Osteocyte (in vitro differentiated cells): ENCODE data around the gene CTBP2. TPM values are rescaled to one million over a fixed set of nuclear protein-coding genes. Genes with fewer than 3 reads are reported as not detected.

ENCODE experiments used
- DNase-seq: peaks from one replicate; pipeline ENCODE4 v3.0.0; 2021; ENCODE audit warnings: mixed read lengths; ENCODE audit not compliant: unreplicated experiment; ENCODE audit errors: extremely low spot score
- H3K27ac Mint-ChIP-seq: one replicate; pipeline ENCODE4 v1.8.0; 2021; ENCODE audit warnings: mild to moderate bottlenecking, mixed read lengths; ENCODE audit not compliant: unreplicated experiment
- H3K27me3 Mint-ChIP-seq: one replicate; pipeline ENCODE4 v1.8.0; 2021; ENCODE audit warnings: mixed read lengths; ENCODE audit not compliant: unreplicated experiment
- H3K36me3 Mint-ChIP-seq: one replicate; pipeline ENCODE4 v1.8.0; 2021; ENCODE audit warnings: mixed read lengths; ENCODE audit not compliant: unreplicated experiment
- H3K4me1 Mint-ChIP-seq: one replicate; pipeline ENCODE4 v1.8.0; 2021; ENCODE audit warnings: mixed read lengths; ENCODE audit not compliant: unreplicated experiment
- H3K4me3 Mint-ChIP-seq: one replicate; pipeline ENCODE4 v1.8.0; 2021; ENCODE audit warnings: mild to moderate bottlenecking, moderate library complexity, mixed read lengths; ENCODE audit not compliant: unreplicated experiment
- H3K9me3 Mint-ChIP-seq: one replicate; pipeline ENCODE4 v1.8.0; 2021; ENCODE audit warnings: mixed read lengths; ENCODE audit not compliant: unreplicated experiment
- total RNA-seq: library from RNA; stranded (reverse); gene quantifications from 2 replicates; pipeline ENCODE4 v1.2.1, GENCODE V29; 2021
- TF ChIP-seq, protein P1 (sequence below): fragments of 200-600 bp; sonication (generic); IDR thresholded peaks from 2 replicates; pipeline ENCODE4 v1.5.0; 2021; ENCODE audit warnings: antibody characterized with exemption, mild to moderate bottlenecking, moderate library complexity

Gene CTBP2
- total RNA-seq, 1 donor from 2014 or later: 125 TPM

DNA sequence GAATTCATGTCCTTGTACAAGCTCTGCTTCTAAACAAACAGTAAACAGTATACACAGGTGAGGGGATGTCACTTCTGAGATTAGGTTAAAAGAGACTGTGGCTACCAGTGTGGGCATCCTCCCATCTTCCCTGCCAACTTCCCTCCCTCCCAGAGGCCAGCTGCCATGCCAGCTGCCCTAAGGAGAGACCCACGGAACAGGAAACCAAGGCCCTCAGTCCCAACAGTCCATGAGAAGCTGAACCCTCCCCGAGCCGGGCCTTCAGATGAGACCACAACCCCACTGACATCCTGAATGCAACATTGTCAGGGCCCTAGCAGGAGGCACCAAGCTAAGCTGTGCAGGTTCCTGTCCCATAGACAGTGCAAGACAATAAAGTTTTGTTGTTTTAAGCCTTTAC, 106.1 kb downstream of the CTBP2 start:
- peak overlapping the region; percentile 4 for H3K27ac Mint-ChIP-seq

GRCh38 chr10:125052146-125052545, 108.2 kb downstream of the CTBP2 start:
- no peak overlapping the region for H3K4me3 Mint-ChIP-seq
- no peaks in the 10 kb centered on the region for H3K9me3 Mint-ChIP-seq
- TF ChIP-seq, protein P1, sequence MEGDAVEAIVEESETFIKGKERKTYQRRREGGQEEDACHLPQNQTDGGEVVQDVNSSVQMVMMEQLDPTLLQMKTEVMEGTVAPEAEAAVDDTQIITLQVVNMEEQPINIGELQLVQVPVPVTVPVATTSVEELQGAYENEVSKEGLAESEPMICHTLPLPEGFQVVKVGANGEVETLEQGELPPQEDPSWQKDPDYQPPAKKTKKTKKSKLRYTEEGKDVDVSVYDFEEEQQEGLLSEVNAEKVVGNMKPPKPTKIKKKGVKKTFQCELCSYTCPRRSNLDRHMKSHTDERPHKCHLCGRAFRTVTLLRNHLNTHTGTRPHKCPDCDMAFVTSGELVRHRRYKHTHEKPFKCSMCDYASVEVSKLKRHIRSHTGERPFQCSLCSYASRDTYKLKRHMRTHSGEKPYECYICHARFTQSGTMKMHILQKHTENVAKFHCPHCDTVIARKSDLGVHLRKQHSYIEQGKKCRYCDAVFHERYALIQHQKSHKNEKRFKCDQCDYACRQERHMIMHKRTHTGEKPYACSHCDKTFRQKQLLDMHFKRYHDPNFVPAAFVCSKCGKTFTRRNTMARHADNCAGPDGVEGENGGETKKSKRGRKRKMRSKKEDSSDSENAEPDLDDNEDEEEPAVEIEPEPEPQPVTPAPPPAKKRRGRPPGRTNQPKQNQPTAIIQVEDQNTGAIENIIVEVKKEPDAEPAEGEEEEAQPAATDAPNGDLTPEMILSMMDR: no peak
- H3K4me1 Mint-ChIP-seq: peaks cover 59% of the 10 kb centered on the region
- no peaks in the 10 kb centered on the region for H3K27me3 Mint-ChIP-seq
- peaks cover 6% of the 10 kb centered on the region for H3K36me3 Mint-ChIP-seq
- no peak for DNase-seq
- no peak overlapping the region for H3K27ac Mint-ChIP-seq

More for the DNA sequence above, 106.1 kb downstream of the CTBP2 start:
- TF ChIP-seq, protein P1: no peak
- no peaks in the 10 kb centered on the region for H3K9me3 Mint-ChIP-seq
- H3K4me1 Mint-ChIP-seq: peaks cover 61% of the 10 kb centered on the region
- no peak overlapping the region for H3K4me3 Mint-ChIP-seq
- no peak for DNase-seq
- H3K36me3 Mint-ChIP-seq: peaks cover 11% of the 10 kb centered on the region
- H3K27me3 Mint-ChIP-seq: no peaks in the 10 kb centered on the region

- H3K27ac Mint-ChIP-seq: no peak overlapping the region
- peaks cover 56% of the 10 kb centered on the region for H3K4me1 Mint-ChIP-seq
- TF ChIP-seq, protein P1: no peak
- no peak for DNase-seq
- no peaks in the 10 kb centered on the region for H3K27me3 Mint-ChIP-seq
- H3K9me3 Mint-ChIP-seq: no peaks in the 10 kb centered on the region
- peaks cover 6% of the 10 kb centered on the region for H3K36me3 Mint-ChIP-seq
- H3K4me3 Mint-ChIP-seq: no peak overlapping the region
Measured at GRCh38 chr10:125050383-125050782, 110.0 kb downstream of the CTBP2 start.

GRCh38 chr10:125049216-125049881, 111.0 kb downstream of the CTBP2 start:
- peak overlapping the region; percentile 64 for H3K27ac Mint-ChIP-seq
- peaks cover 56% of the 10 kb centered on the region for H3K4me1 Mint-ChIP-seq
- H3K27me3 Mint-ChIP-seq: no peaks in the 10 kb centered on the region
- DNase-seq: no peak
- TF ChIP-seq, protein P1: no peak
- H3K4me3 Mint-ChIP-seq: no peak overlapping the region
- peaks cover 6% of the 10 kb centered on the region for H3K36me3 Mint-ChIP-seq
- no peaks in the 10 kb centered on the region for H3K9me3 Mint-ChIP-seq

DNA sequence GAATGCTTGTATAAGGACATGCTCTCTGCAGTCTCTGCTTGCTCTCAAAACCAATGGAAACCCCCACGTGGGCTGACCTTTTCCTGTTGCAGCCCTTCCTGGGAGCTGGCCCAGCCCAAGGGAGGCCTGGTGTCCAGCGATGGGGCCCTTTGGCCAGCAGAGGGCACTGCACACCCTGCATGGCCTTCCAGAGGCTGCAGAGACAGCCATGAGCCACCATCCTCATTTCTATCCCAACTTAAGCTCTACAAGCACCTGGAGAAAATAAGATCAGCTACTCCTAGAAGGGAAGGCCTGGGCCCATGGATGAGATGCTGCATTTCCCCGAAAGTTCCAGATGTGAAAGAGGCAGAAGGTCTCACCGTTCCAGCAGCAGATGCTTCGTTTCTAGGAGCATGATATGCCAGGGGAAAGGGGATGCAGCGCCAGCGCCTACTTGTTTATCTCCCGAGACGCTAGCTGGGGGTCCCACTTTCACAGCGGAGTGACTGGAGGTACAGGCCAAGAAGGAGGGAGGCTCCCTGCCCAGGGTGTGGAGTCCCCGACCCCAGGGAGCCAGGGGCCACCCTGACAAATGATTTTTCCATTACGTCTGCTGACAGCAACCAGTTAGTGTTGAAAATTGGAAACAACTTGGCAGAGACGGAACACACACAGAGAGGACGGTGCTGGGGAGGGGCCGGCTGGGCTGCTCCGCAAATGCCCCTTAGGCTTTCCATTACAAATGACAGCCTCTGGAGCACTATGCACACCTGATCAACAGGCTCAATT, 112.1 kb downstream of the CTBP2 start:
- H3K4me3 Mint-ChIP-seq: no peak overlapping the region
- peak; percentile 94 for DNase-seq
- H3K27me3 Mint-ChIP-seq: no peaks in the 10 kb centered on the region
- peak overlapping the region; percentile 64 for H3K27ac Mint-ChIP-seq
- H3K4me1 Mint-ChIP-seq: peaks cover 52% of the 10 kb centered on the region
- TF ChIP-seq, protein P1: peak; percentile 98
- H3K36me3 Mint-ChIP-seq: peaks cover 3% of the 10 kb centered on the region
- no peaks in the 10 kb centered on the region for H3K9me3 Mint-ChIP-seq
